MM.1S (cell line): ENCODE results near the gene PRKCD.

Experiments
- CTCF ChIP-seq: fragments of 300-600 bp; sonication (generic); IDR thresholded peaks from 2 replicates; pipeline ENCODE4 v1.5.1; 2016; ENCODE audit warnings: antibody characterized with exemption, low read length, mixed read lengths
- EZH2 ChIP-seq: fragments of 300-600 bp; sonication (generic); optimal IDR thresholded peaks from 2 replicates; pipeline ENCODE3; 2017; ENCODE audit warnings: low read depth, mild to moderate bottlenecking, antibody characterized with exemption, low read length, mixed read lengths
- EZH2phosphoT487 ChIP-seq: fragments of 300-600 bp; sonication (generic); IDR thresholded peaks from 2 replicates; pipeline ENCODE4 v1.6.1; 2018; ENCODE audit warnings: antibody characterized with exemption, low read length

GRCh38 chr3:53183514-53183913 is 22.5 kb downstream of the PRKCD start:
- TF ChIP-seq CTCF = no peak
- TF ChIP-seq EZH2 = no peak
- TF ChIP-seq EZH2phosphoT487 = no peak
